T-helper 2 cell treated with Interferon-gamma antibody and Interleukin-4, amounts not matched to agents 5 μg/mL and 100 μg/mL, for 36 hours (primary cell): Measurements from ENCODE around the gene TMTC2.

ENCODE experiments used
- DNase-seq: peaks from one replicate; pipeline ENCODE4 v3.0.0; 2021; ENCODE audit warnings: low spot score
- H3K27ac Mint-ChIP-seq: one replicate; pipeline ENCODE4 v1.8.0; 2021; ENCODE audit warnings: mild to moderate bottlenecking, mixed read lengths
- H3K27me3 Mint-ChIP-seq: one replicate; pipeline ENCODE4 v1.8.0; 2021; ENCODE audit warnings: low read depth, mixed read lengths
- H3K36me3 Mint-ChIP-seq: one replicate; pipeline ENCODE4 v1.8.0; 2021; ENCODE audit warnings: low read depth, mixed read lengths
- H3K4me1 Mint-ChIP-seq: one replicate; pipeline ENCODE4 v1.8.0; 2021; ENCODE audit warnings: low read depth, mixed read lengths
- H3K4me3 Mint-ChIP-seq: one replicate; pipeline ENCODE4 v1.8.0; 2022; ENCODE audit warnings: mild to moderate bottlenecking, moderate library complexity, mixed read lengths
- H3K9me3 Mint-ChIP-seq: one replicate; pipeline ENCODE4 v1.8.0; 2021; ENCODE audit warnings: mixed read lengths

The TMTC2 gene

GRCh38 chr12:82725741-82726140, 39.0 kb downstream of the TMTC2 start:
- H3K4me3 Mint-ChIP-seq = no peak overlapping the region
- no peaks in the 10 kb centered on the region for H3K36me3 Mint-ChIP-seq
- peaks cover 4% of the 10 kb centered on the region for H3K4me1 Mint-ChIP-seq
- no peaks in the 10 kb centered on the region for H3K27me3 Mint-ChIP-seq
- H3K9me3 Mint-ChIP-seq = no peaks in the 10 kb centered on the region
- DNase-seq = no peak
- H3K27ac Mint-ChIP-seq = no peak overlapping the region

- DNase-seq = no peak
- H3K4me1 Mint-ChIP-seq = peaks cover 3% of the 10 kb centered on the region
- H3K36me3 Mint-ChIP-seq = no peaks in the 10 kb centered on the region
- no peak overlapping the region for H3K4me3 Mint-ChIP-seq
- no peaks in the 10 kb centered on the region for H3K27me3 Mint-ChIP-seq
- H3K9me3 Mint-ChIP-seq = no peaks in the 10 kb centered on the region
- no peak overlapping the region for H3K27ac Mint-ChIP-seq
Measured at GRCh38 chr12:82727886-82728285, 41.2 kb downstream of the TMTC2 start.

- no peaks in the 10 kb centered on the region for H3K9me3 Mint-ChIP-seq
- no peaks in the 10 kb centered on the region for H3K36me3 Mint-ChIP-seq
- H3K27me3 Mint-ChIP-seq = no peaks in the 10 kb centered on the region
- no peak overlapping the region for H3K4me3 Mint-ChIP-seq
- no peak overlapping the region for H3K27ac Mint-ChIP-seq
- H3K4me1 Mint-ChIP-seq = no peaks in the 10 kb centered on the region
- no peak for DNase-seq
Measured at GRCh38 chr12:82728710-82729109, 42.0 kb downstream of the TMTC2 start.

- Mint-ChIP-seq H3K36me3 (no peaks in the 10 kb centered on the region), H3K9me3 (no peaks in the 10 kb centered on the region), H3K27me3 (no peaks in the 10 kb centered on the region), H3K27ac (no peak overlapping the region), H3K4me3 (no peak overlapping the region), H3K4me1 (no peaks in the 10 kb centered on the region)
- DNase-seq = no peak
Measured at GRCh38 chr12:82730953-82731459, 44.3 kb downstream of the TMTC2 start.

- Mint-ChIP-seq H3K4me3 (no peak overlapping the region), H3K36me3 (no peaks in the 10 kb centered on the region), H3K9me3 (no peaks in the 10 kb centered on the region), H3K27ac (no peak overlapping the region), H3K4me1 (no peaks in the 10 kb centered on the region), H3K27me3 (no peaks in the 10 kb centered on the region)
- DNase-seq = no peak
Measured at GRCh38 chr12:82740129-82741000, 53.7 kb downstream of the TMTC2 start.

GRCh38 chr12:82745063-82745674, 58.5 kb downstream of the TMTC2 start:
- Mint-ChIP-seq H3K4me3 (no peak overlapping the region), H3K9me3 (no peaks in the 10 kb centered on the region), H3K36me3 (no peaks in the 10 kb centered on the region), H3K27me3 (no peaks in the 10 kb centered on the region), H3K4me1 (no peaks in the 10 kb centered on the region), H3K27ac (no peak overlapping the region)
- DNase-seq = no peak

GRCh38 chr12:82745807-82746206, 59.1 kb downstream of the TMTC2 start:
- Mint-ChIP-seq H3K27me3 (no peaks in the 10 kb centered on the region), H3K27ac (no peak overlapping the region), H3K4me1 (no peaks in the 10 kb centered on the region), H3K9me3 (peaks cover 2% of the 10 kb centered on the region), H3K4me3 (no peak overlapping the region), H3K36me3 (no peaks in the 10 kb centered on the region)
- no peak for DNase-seq

- no peak overlapping the region for H3K4me3 Mint-ChIP-seq
- no peak for DNase-seq
- H3K36me3 Mint-ChIP-seq = no peaks in the 10 kb centered on the region
- H3K27me3 Mint-ChIP-seq = no peaks in the 10 kb centered on the region
- no peaks in the 10 kb centered on the region for H3K4me1 Mint-ChIP-seq
- no peak overlapping the region for H3K27ac Mint-ChIP-seq
- H3K9me3 Mint-ChIP-seq = peaks cover 3% of the 10 kb centered on the region
Measured at GRCh38 chr12:82746668-82747067, 60.0 kb downstream of the TMTC2 start.

- no peak for DNase-seq
- H3K27ac Mint-ChIP-seq = no peak overlapping the region
- H3K9me3 Mint-ChIP-seq = peaks cover 3% of the 10 kb centered on the region
- no peaks in the 10 kb centered on the region for H3K27me3 Mint-ChIP-seq
- H3K4me3 Mint-ChIP-seq = no peak overlapping the region
- H3K4me1 Mint-ChIP-seq = no peaks in the 10 kb centered on the region
- no peaks in the 10 kb centered on the region for H3K36me3 Mint-ChIP-seq
Measured at GRCh38 chr12:82749015-82749414, 62.3 kb downstream of the TMTC2 start.

- peaks cover 3% of the 10 kb centered on the region for H3K9me3 Mint-ChIP-seq
- no peak for DNase-seq
- no peaks in the 10 kb centered on the region for H3K27me3 Mint-ChIP-seq
- no peaks in the 10 kb centered on the region for H3K4me1 Mint-ChIP-seq
- H3K36me3 Mint-ChIP-seq = no peaks in the 10 kb centered on the region
- H3K4me3 Mint-ChIP-seq = no peak overlapping the region
- H3K27ac Mint-ChIP-seq = no peak overlapping the region
Measured at GRCh38 chr12:82754856-82755255, 68.2 kb downstream of the TMTC2 start.

GRCh38 chr12:82756303-82756702, 69.6 kb downstream of the TMTC2 start:
- no peaks in the 10 kb centered on the region for H3K36me3 Mint-ChIP-seq
- H3K9me3 Mint-ChIP-seq = no peaks in the 10 kb centered on the region
- H3K27ac Mint-ChIP-seq = no peak overlapping the region
- H3K4me1 Mint-ChIP-seq = no peaks in the 10 kb centered on the region
- no peak overlapping the region for H3K4me3 Mint-ChIP-seq
- no peaks in the 10 kb centered on the region for H3K27me3 Mint-ChIP-seq
- no peak for DNase-seq

GRCh38 chr12:82757059-82757458, 70.4 kb downstream of the TMTC2 start:
- no peaks in the 10 kb centered on the region for H3K4me1 Mint-ChIP-seq
- H3K27ac Mint-ChIP-seq = no peak overlapping the region

GRCh38 chr12:82757656-82758055, 71.0 kb downstream of the TMTC2 start:
- Mint-ChIP-seq H3K4me3 (no peak overlapping the region), H3K27ac (no peak overlapping the region), H3K9me3 (no peaks in the 10 kb centered on the region), H3K4me1 (no peaks in the 10 kb centered on the region), H3K27me3 (no peaks in the 10 kb centered on the region), H3K36me3 (no peaks in the 10 kb centered on the region)
- no peak for DNase-seq

More at GRCh38 chr12:82757059-82757458, 70.4 kb downstream of the TMTC2 start:
- no peaks in the 10 kb centered on the region for H3K36me3 Mint-ChIP-seq
- DNase-seq = no peak
- no peak overlapping the region for H3K4me3 Mint-ChIP-seq
- no peaks in the 10 kb centered on the region for H3K27me3 Mint-ChIP-seq
- H3K9me3 Mint-ChIP-seq = no peaks in the 10 kb centered on the region

GRCh38 chr12:82758749-82759330, 72.1 kb downstream of the TMTC2 start:
- Mint-ChIP-seq H3K36me3 (no peaks in the 10 kb centered on the region), H3K27ac (no peak overlapping the region), H3K27me3 (no peaks in the 10 kb centered on the region), H3K4me3 (no peak overlapping the region), H3K4me1 (no peaks in the 10 kb centered on the region), H3K9me3 (no peaks in the 10 kb centered on the region)
- DNase-seq = no peak
